ENCODE measurements around the gene TNFRSF9.

TNFRSF9 gene

GRCh38 chr1:7938070-7938469, 2.6 kb downstream of the TNFRSF9 start:
- Histone ChIP-seq H3K9ac (ENCODE audit: low read length) (no peak overlapping the region), H2AFZ (ENCODE audit: low read length) (no peak overlapping the region), H3K9me2 (ENCODE audit: low read depth, low read length) (no peaks in the 10 kb centered on the region), H3K27ac (ENCODE audit: low read depth, low read length, poor library complexity, severe bottlenecking) (no peak overlapping the region), H3K4me2 (ENCODE audit: low read length) (no peak overlapping the region), H3K4me3 (ENCODE audit: low read depth, low read length, poor library complexity, severe bottlenecking) (no peak overlapping the region), H3K9me3 (ENCODE audit: low read length) (no peaks in the 10 kb centered on the region), H3K4me1 (ENCODE audit: insufficient read depth, low read length, severe bottlenecking) (peaks cover 3% of the 10 kb centered on the region), H3K27me3 (ENCODE audit: insufficient read depth, low read length) (peaks cover 16% of the 10 kb centered on the region), H3F3A (ENCODE audit: insufficient read depth, low read length) (no peaks in the 10 kb centered on the region), H3K79me2 (ENCODE audit: insufficient read depth, low read length) (no peaks in the 10 kb centered on the region), H4K20me1 (ENCODE audit: insufficient read depth, low read length) (no peaks in the 10 kb centered on the region), H3K36me3 (ENCODE audit: insufficient read depth, low read length) (no peaks in the 10 kb centered on the region)
- TF ChIP-seq CTCF (IDR thresholded peaks at IDR 0.05; ENCODE audit: low read length) = no peak
- no peak for TF ChIP-seq EZH2 (IDR thresholded peaks at IDR 0.05; ENCODE audit: borderline replicate concordance, low read length)

GRCh38 chr1:7932524-7933138, 8.0 kb downstream of the TNFRSF9 start:
- no peaks in the 10 kb centered on the region for H3K79me2 ChIP-seq (ENCODE audit: insufficient read depth, low read length)
- no peak overlapping the region for H3K9ac ChIP-seq (ENCODE audit: low read length)
- no peaks in the 10 kb centered on the region for H3K27me3 ChIP-seq (ENCODE audit: insufficient read depth, low read length)
- H2AFZ ChIP-seq (ENCODE audit: low read length) = no peak overlapping the region
- TF ChIP-seq EZH2 (IDR thresholded peaks at IDR 0.05; ENCODE audit: borderline replicate concordance, low read length) (no peak), CTCF (IDR thresholded peaks at IDR 0.05; ENCODE audit: low read length) (no peak)
- no peaks in the 10 kb centered on the region for H3K4me1 ChIP-seq (ENCODE audit: insufficient read depth, low read length, severe bottlenecking)
- H3K4me2 ChIP-seq (ENCODE audit: low read length) = no peak overlapping the region
- no peaks in the 10 kb centered on the region for H3F3A ChIP-seq (ENCODE audit: insufficient read depth, low read length)
- H3K9me2 ChIP-seq (ENCODE audit: low read depth, low read length) = no peaks in the 10 kb centered on the region
- H3K36me3 ChIP-seq (ENCODE audit: insufficient read depth, low read length) = no peaks in the 10 kb centered on the region
- H3K4me3 ChIP-seq (ENCODE audit: low read depth, low read length, poor library complexity, severe bottlenecking) = no peak overlapping the region
- no peak overlapping the region for H3K27ac ChIP-seq (ENCODE audit: low read depth, low read length, poor library complexity, severe bottlenecking)
- H3K9me3 ChIP-seq (ENCODE audit: low read length) = no peaks in the 10 kb centered on the region
- no peaks in the 10 kb centered on the region for H4K20me1 ChIP-seq (ENCODE audit: insufficient read depth, low read length)

- H3K4me2 ChIP-seq (ENCODE audit: low read length) = no peak overlapping the region
- no peaks in the 10 kb centered on the region for H4K20me1 ChIP-seq (ENCODE audit: insufficient read depth, low read length)
- H3K4me1 ChIP-seq (ENCODE audit: insufficient read depth, low read length, severe bottlenecking) = no peaks in the 10 kb centered on the region
- H3K36me3 ChIP-seq (ENCODE audit: insufficient read depth, low read length) = no peaks in the 10 kb centered on the region
- H3F3A ChIP-seq (ENCODE audit: insufficient read depth, low read length) = no peaks in the 10 kb centered on the region
- H2AFZ ChIP-seq (ENCODE audit: low read length) = no peak overlapping the region
- H3K9me2 ChIP-seq (ENCODE audit: low read depth, low read length) = no peaks in the 10 kb centered on the region
- no peaks in the 10 kb centered on the region for H3K27me3 ChIP-seq (ENCODE audit: insufficient read depth, low read length)
- H3K27ac ChIP-seq (ENCODE audit: low read depth, low read length, poor library complexity, severe bottlenecking) = no peak overlapping the region
- no peak overlapping the region for H3K9ac ChIP-seq (ENCODE audit: low read length)
- no peaks in the 10 kb centered on the region for H3K79me2 ChIP-seq (ENCODE audit: insufficient read depth, low read length)
- no peak for TF ChIP-seq EZH2 (IDR thresholded peaks at IDR 0.05; ENCODE audit: borderline replicate concordance, low read length)
- no peak for TF ChIP-seq CTCF (IDR thresholded peaks at IDR 0.05; ENCODE audit: low read length)
- H3K9me3 ChIP-seq (ENCODE audit: low read length) = no peaks in the 10 kb centered on the region
- no peak overlapping the region for H3K4me3 ChIP-seq (ENCODE audit: low read depth, low read length, poor library complexity, severe bottlenecking)
Measured at GRCh38 chr1:7931446-7931812, 9.2 kb downstream of the TNFRSF9 start.
